ENCODE measurements around the gene MTF2. TPM values are rescaled to one million over a fixed set of nuclear protein-coding genes. Genes with fewer than 3 reads are reported as not detected.

MTF2 gene
- total and polyA plus RNA-seq, 4 donors = 3.2 to 17.8 (median 12.6) TPM

- H3K9ac ChIP-seq (ENCODE audit: low read depth in 1 of 2, low read length in 2 of 2) = no peak overlapping the region
- H3K9me3 ChIP-seq (ENCODE audit: control insufficient read depth in 4 of 4, low read length in 3 of 4) = no peaks in the 10 kb centered on the region
- H3K36me3 ChIP-seq (ENCODE audit: control insufficient read depth in 4 of 4, insufficient read depth in 3 of 4, low read depth in 1 of 4, low read length in 3 of 4) = no peaks in the 10 kb centered on the region
- H3K27me3 ChIP-seq (ENCODE audit: control insufficient read depth in 4 of 4, insufficient read depth in 4 of 4, low read length in 3 of 4) = no peaks in the 10 kb centered on the region
- TF ChIP-seq SP1 (IDR thresholded peaks at IDR 0.05) = no peak
- TF ChIP-seq REST (IDR thresholded peaks at IDR 0.05) = no peak
- TF ChIP-seq HNF4A (conservative IDR thresholded peaks at IDR 0.05) = no peak
- no peak for TF ChIP-seq HNF4G (IDR thresholded peaks at IDR 0.05)
- TF ChIP-seq FOXA2 (IDR thresholded peaks at IDR 0.05) = no peak
- TF ChIP-seq CTCF (IDR thresholded peaks at IDR 0.05; ENCODE audit: low read depth, low read length, missing input control) = no peak
- TF ChIP-seq EGR1 (IDR thresholded peaks at IDR 0.05; ENCODE audit: low read depth in 2 of 2) = no peak
- no peak for TF ChIP-seq TAF1 (conservative IDR thresholded peaks at IDR 0.05)
- no peak for TF ChIP-seq FOXA1 (IDR thresholded peaks at IDR 0.05)
- TF ChIP-seq RAD21 (IDR thresholded peaks at IDR 0.05) = no peak
- no peak for TF ChIP-seq RXRA (IDR thresholded peaks at IDR 0.05)
- TF ChIP-seq ATF3 (IDR thresholded peaks at IDR 0.05) = no peak
- TF ChIP-seq JUND (IDR thresholded peaks at IDR 0.05) = no peak
- TF ChIP-seq ZBTB33 (IDR thresholded peaks at IDR 0.05) = no peak
- TF ChIP-seq MAX (IDR thresholded peaks at IDR 0.05) = no peak
- no peak for TF ChIP-seq NR2F2 (IDR thresholded peaks at IDR 0.05)
- no peak for TF ChIP-seq YY1 (IDR thresholded peaks at IDR 0.05)
- no peak for TF ChIP-seq GABPA (IDR thresholded peaks at IDR 0.05 in 1 of 2, conservative IDR thresholded peaks at IDR 0.05 in 1 of 2)
- H3K27ac ChIP-seq (ENCODE audit: low read depth in 1 of 2, low read length in 2 of 2) = no peak overlapping the region
- H3K4me3 ChIP-seq (ENCODE audit: low read depth in 1 of 3, low read length in 3 of 3) = no peak overlapping the region
- no peaks in the 10 kb centered on the region for H3K4me1 ChIP-seq (ENCODE audit: control insufficient read depth in 4 of 4, insufficient read depth in 4 of 4, low read length in 3 of 4)
- DNase-seq (ENCODE audit: low spot score) = no peak
- WGBS = 95% methylated on average over 1 of the region's 1 CpG
Observed at GRCh38 chr1:93034397-93034796, 44.7 kb upstream of the MTF2 start.

Measured in liver (tissue), 9 donors.